ACC112 (cell line): ENCODE data around the gene SPATS1.

Experiments used
- H2AFZ ChIP-seq: fragments of 200-600 bp; sonication (generic); one replicate; pipeline ENCODE4 v1.6.0; 2017; ENCODE audit warnings: antibody characterized with exemption, low read length; ENCODE audit not compliant: unreplicated experiment
- H3K27ac ChIP-seq: fragments of 200-600 bp; sonication (generic); 2 replicates; pipeline ENCODE4 v1.5.1; 2014; ENCODE audit warnings: low read depth, mild to moderate bottlenecking, antibody characterized with exemption, low read length, moderate library complexity
- H3K27me3 ChIP-seq: fragments of 200-600 bp; sonication (generic); 2 replicates; pipeline ENCODE4 v1.6.1; 2014; ENCODE audit warnings: mild to moderate bottlenecking, antibody characterized with exemption, low read length, moderate library complexity, mixed read lengths; ENCODE audit not compliant: insufficient read depth
- H3K36me3 ChIP-seq: fragments of 200-600 bp; sonication (generic); 2 replicates; pipeline ENCODE4 v1.6.1; 2016; ENCODE audit warnings: mild to moderate bottlenecking, antibody characterized with exemption, low read length, moderate library complexity, mixed read lengths; ENCODE audit not compliant: insufficient read depth
- H3K4me1 ChIP-seq: fragments of 200-600 bp; sonication (generic); one replicate; pipeline ENCODE4 v1.6.1; 2016; ENCODE audit warnings: low read length, mixed read lengths; ENCODE audit not compliant: insufficient read depth, unreplicated experiment, control insufficient read depth
- H3K4me3 ChIP-seq: fragments of 200-600 bp; sonication (generic); 2 replicates; pipeline ENCODE4 v1.5.1; 2014; ENCODE audit warnings: mild to moderate bottlenecking, low read depth, low read length
- H3K79me2 ChIP-seq: fragments of 200-600 bp; sonication (generic); one replicate; pipeline ENCODE4 v1.6.0; 2016; ENCODE audit warnings: low read length; ENCODE audit not compliant: control insufficient read depth, unreplicated experiment, insufficient read depth

The SPATS1 gene, protein sequence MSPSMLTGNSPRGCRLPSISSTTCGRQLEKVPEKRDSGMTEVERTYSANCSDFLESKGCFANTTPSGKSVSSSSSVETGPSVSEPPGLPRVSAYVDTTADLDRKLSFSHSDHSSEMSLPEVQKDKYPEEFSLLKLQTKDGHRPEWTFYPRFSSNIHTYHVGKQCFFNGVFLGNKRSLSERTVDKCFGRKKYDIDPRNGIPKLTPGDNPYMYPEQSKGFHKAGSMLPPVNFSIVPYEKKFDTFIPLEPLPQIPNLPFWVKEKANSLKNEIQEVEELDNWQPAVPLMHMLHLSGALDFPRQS

DNA sequence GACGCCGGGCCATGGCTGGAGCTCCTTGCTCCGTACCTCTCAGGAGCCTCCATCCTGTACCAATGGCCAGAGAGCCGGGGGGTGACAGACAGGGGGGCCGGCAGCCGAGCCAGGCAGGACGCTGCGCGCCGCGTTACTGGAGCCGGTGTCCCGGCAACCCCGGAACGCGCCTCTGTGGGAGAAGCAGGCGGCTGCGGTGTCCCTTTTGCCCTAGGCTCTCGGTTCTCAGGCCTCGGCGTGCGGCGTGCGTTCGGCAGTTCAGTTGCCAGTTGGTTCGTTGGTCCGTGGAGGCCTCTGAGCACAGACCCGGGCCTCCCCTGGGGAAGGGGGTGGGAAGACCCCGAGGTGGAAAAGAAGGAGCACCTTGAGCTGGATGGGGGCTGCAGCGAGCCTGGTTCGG lies at the start of gene SPATS1:
Gene SPATS1 (plus strand): TSS at position 162 of the 400 bp plus-strand sequence. CDS start 446 bp downstream, outside the sequence.
- Histone ChIP-seq H3K27ac (no peak within 1 kb of the TSS), H3K36me3 (no peaks in the 10 kb centered on the region), H3K79me2 (no peaks in the 10 kb centered on the region), H3K4me1 (peaks cover 11% of the 10 kb centered on the region), H3K27me3 (peaks cover 45% of the 10 kb centered on the region), H2AFZ (peak within 1 kb of the TSS; percentile 31), H3K4me3 (peak within 1 kb of the TSS; percentile 63)

DNA sequence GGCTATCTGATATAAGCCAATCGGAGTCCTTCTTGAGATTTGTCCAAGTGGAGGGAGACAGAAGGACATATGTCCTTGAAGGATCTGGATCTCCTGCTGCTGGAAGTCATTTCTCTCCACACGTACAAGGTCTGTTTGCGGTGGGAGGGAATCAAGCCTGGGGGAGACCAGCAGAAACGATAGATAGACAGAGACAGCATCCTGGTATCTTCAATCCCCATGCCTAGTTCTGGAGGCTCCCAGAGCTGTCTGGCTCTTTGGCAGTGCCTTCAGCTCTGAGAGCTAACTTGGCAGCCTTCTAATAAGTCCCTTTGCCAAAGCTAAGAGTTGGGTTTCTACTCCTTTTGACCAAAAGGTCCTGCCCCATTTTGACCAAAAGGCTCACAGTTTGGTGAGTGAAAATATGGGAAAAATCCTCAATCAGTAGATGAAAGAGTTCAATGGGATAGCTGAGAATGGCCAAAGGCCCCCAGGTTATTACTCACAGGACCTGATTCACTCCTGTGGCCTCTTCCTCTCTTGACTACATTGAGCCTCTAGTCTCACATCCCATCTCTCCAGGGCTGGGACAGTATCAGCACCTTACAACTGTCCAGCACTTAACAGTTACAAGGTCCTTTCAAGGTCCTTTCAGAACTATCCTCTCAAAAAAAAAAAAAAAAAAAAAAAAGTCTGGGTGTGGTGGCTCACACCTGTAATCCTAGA lies 49.6 kb upstream of the SPATS1 start:
- Histone ChIP-seq H2AFZ (no peak overlapping the region), H3K27ac (no peak overlapping the region), H3K4me3 (no peak overlapping the region), H3K36me3 (no peaks in the 10 kb centered on the region), H3K79me2 (no peaks in the 10 kb centered on the region), H3K4me1 (no peaks in the 10 kb centered on the region), H3K27me3 (peaks cover 84% of the 10 kb centered on the region)

GRCh38 chr6:44294832-44295791 lies 47.3 kb upstream of the SPATS1 start:
- no peak overlapping the region for H2AFZ ChIP-seq
- H3K36me3 ChIP-seq, result no peaks in the 10 kb centered on the region
- no peaks in the 10 kb centered on the region for H3K4me1 ChIP-seq
- H3K4me3 ChIP-seq, result no peak overlapping the region
- H3K27me3 ChIP-seq, result peaks cover 76% of the 10 kb centered on the region
- no peaks in the 10 kb centered on the region for H3K79me2 ChIP-seq
- no peak overlapping the region for H3K27ac ChIP-seq

DNA sequence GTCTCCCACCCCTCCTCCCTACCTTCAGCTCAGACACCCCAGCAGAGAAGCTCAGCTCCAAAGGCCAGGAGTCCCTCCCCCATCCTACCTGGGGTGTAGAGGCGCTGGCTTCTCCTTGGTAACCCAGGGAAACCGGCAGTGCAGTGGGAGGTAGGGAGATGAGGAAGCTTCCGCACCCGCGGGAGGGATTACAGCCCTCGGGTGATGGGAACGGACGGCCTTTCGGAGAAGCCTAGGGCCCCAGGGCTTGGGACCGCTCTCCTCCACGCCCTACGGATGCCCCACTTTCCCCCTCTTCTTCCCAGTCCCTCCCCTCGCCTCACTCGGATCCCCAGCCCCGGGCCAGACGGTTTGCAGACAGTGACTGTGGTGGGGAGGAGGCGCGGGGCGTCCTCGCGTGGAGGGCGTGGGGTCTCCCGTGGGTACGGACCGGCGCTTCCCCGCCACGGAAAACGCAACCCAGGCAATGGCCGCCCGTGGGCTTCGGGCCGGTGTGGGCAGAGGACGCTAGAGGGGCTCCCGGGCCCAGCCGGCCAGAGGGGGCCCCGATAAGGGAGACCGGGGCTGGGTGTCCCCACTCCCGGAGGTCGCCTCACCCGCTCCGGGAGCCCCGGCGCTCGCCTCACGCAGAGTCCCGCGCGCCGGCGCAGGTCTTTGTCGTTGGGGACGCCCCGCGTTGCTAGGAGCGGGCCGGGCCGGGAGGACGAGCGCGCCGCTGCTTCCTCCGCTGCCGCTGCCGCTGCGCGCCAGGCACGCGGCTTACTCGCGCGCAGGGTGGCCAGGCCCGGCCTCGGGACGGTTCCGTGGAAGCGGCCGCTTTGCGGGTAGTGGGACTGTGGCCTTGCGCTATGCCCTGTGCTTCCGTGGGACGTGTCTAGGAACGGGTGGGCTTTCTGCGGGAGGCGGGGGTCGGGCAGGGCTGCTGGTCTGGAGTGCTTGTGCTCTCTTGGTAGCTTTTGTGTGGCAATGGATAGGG lies 45.1 kb upstream of the SPATS1 start:
- no peak overlapping the region for H2AFZ ChIP-seq
- H3K36me3 ChIP-seq, result no peaks in the 10 kb centered on the region
- H3K79me2 ChIP-seq, result no peaks in the 10 kb centered on the region
- peak overlapping the region; percentile 67 for H3K4me3 ChIP-seq
- no peak overlapping the region for H3K27ac ChIP-seq
- H3K27me3 ChIP-seq, result peaks cover 53% of the 10 kb centered on the region
- H3K4me1 ChIP-seq, result peaks cover 4% of the 10 kb centered on the region

- peaks cover 46% of the 10 kb centered on the region for H3K27me3 ChIP-seq
- no peaks in the 10 kb centered on the region for H3K79me2 ChIP-seq
- H3K4me3 ChIP-seq, result peak overlapping the region; percentile 67; the same call in 1 of the 2 replicates
- no peak overlapping the region for H2AFZ ChIP-seq
- no peak overlapping the region for H3K27ac ChIP-seq
- no peaks in the 10 kb centered on the region for H3K36me3 ChIP-seq
- H3K4me1 ChIP-seq, result peaks cover 4% of the 10 kb centered on the region
These were observed 44.2 kb upstream of the SPATS1 start for GRCh38 chr6:44298055-44298803.

DNA sequence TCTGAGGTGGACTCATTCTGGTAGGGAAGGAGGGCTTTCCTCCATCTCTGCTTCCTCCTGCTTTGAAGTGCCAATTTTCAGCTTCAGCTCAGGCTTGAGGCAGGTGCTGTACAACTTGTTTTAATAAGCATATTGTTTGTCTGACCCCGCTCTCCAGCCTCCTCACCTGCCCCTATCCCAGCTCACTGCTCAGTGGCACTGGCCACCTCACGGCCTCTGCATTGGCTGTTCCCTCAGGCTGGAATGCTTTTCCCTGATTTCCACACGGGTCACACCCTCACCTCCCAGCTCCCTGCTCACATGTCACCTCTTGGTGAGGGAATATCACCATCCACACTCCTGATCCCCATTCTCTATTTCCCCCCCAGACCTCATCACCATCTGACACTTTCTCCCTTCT lies 43.6 kb upstream of the SPATS1 start:
- peaks cover 41% of the 10 kb centered on the region for H3K27me3 ChIP-seq
- no peaks in the 10 kb centered on the region for H3K79me2 ChIP-seq
- peaks cover 4% of the 10 kb centered on the region for H3K4me1 ChIP-seq
- H3K36me3 ChIP-seq, result no peaks in the 10 kb centered on the region
- no peak overlapping the region for H2AFZ ChIP-seq
- H3K27ac ChIP-seq, result no peak overlapping the region
- no peak overlapping the region for H3K4me3 ChIP-seq

DNA sequence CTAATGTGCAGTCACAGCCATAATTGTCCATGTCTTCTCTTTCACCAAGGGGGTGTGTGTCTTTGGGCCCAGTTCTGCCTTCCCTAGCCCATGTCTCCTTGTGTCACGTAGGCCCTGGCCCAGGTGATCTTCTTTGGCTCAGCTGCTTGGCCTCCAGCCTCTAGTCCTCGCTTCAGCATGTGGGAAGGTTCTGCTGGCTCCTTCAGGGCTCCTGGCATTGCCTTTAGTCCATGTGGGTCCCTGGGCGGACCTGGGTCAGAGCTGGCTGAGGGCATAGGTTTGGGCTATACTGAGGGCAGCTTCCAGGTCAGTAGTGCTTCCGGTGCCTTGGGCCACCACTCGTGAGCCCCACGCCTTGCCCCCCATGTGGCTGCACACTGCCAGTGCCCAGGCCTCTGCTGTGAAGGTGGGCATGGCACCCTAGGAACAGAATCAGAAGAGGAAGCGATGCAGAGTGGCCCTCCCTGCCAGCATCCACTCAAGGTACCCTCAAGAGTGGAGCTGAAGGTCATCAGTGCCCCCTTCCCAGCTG lies 42.1 kb upstream of the SPATS1 start:
- Histone ChIP-seq H3K4me3 (no peak overlapping the region), H3K36me3 (no peaks in the 10 kb centered on the region), H3K79me2 (no peaks in the 10 kb centered on the region), H3K27me3 (peaks cover 33% of the 10 kb centered on the region), H3K4me1 (peaks cover 4% of the 10 kb centered on the region), H3K27ac (no peak overlapping the region), H2AFZ (no peak overlapping the region)

- Histone ChIP-seq H3K36me3 (no peaks in the 10 kb centered on the region), H3K4me1 (peaks cover 4% of the 10 kb centered on the region), H3K79me2 (no peaks in the 10 kb centered on the region), H3K27ac (no peak overlapping the region), H3K4me3 (no peak overlapping the region), H2AFZ (no peak overlapping the region), H3K27me3 (peaks cover 26% of the 10 kb centered on the region)
These were observed 41.3 kb upstream of the SPATS1 start for GRCh38 chr6:44301106-44301505.
